Activated CD4-positive, alpha-beta T cell treated with anti-CD3 and anti-CD28 coated beads for 1 hour (primary cell): ENCODE data around the gene SRP9.
"Not testable (repeated sequence)": the region's sequence is repeated elsewhere in the genome, so short reads cannot be mapped to it uniquely, and the experiment has no call there.

ENCODE experiments used
- DNase-seq: peaks from one replicate; pipeline ENCODE4 v3.0.0-alpha.2; 2020

The SRP9 gene

GRCh38 chr1:225778337-225778669 is 677 bp downstream of the SRP9 start:
- no peak for DNase-seq

DNA sequence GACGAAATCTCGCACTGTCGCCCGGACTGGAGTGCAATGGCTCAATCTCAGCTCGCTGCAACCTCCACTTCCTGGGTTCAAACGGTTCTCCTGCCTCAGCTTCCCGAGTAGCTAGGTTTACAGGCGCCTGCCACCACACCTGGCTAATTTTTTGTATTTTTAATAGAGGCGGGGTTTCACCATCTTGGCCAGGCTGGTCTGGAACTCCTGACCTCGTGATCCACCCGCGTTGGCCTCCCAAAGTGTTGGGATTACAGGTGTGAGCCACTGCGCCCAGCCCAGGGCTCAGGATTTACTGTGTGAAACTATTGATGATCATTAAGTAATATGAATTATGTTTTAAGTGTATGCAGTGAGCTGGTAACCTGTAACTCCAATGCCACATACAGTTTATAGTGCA is 1.5 kb downstream of the SRP9 start:
- not testable (repeated sequence) for DNase-seq

DNA sequence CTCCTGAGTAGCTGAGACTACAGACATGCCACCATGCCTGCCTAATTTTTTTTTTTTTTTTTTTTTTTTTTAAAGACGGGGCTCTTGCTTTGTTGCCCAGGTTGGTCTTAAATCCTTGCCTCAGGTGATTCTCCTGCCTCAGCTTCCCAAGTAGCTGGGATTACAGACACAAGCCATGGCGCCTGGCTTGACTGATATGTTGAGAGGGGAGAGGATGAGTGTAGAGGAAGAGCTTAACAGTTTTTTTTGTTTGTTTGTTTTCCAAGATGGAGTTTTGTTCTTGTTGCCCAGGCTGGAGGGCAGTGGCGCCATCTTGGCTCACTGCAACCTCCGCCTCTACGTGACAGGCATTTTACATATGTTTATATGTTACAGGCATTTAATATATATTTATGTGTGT is 2.5 kb downstream of the SRP9 start:
- no peak for DNase-seq

DNA sequence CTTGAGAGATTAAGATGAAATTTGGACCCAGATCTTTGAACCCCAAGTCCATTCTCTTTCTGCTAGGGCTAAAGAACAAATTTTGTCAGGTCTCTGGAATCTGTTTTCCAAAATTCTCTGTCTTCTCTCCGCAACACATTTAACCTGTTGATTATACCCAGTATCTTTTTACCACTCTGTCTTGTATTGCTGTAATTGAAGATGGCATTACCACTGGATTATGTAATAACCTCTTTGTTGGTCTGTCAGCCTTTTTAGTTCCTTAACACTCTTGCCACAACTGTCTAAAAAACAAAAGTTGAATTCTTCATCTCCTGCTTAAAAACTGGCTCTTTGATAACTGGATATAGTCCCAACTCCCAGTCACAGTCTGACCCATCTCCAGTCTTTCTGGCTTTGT is 3.0 kb downstream of the SRP9 start:
- DNase-seq, result no peak

DNA sequence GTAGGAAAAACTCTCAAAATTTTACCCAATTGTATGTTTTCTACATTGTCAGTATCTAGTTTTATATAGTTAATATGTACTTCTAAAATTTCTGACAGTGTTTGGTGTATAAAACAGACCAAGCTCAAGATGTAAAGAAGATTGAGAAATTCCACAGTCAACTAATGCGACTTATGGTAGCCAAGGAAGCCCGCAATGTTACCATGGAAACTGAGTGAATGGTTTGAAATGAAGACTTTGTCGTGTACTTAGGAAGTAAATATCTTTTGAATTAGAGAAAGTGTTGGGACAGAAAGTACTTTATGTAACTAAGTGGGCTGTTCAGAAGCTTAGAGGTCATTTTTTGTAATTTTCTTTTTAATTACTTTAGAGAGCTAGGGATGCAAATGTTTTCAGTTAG is 11.5 kb downstream of the SRP9 start:
- not testable (repeated sequence) for DNase-seq

GRCh38 chr1:225794954-225795353 is 17.3 kb downstream of the SRP9 start:
- DNase-seq, result no peak

GRCh38 chr1:225796097-225796496 is 18.5 kb downstream of the SRP9 start:
- not testable (repeated sequence) for DNase-seq

GRCh38 chr1:225801146-225801545 is 23.5 kb downstream of the SRP9 start:
- not testable (repeated sequence) for DNase-seq

DNA sequence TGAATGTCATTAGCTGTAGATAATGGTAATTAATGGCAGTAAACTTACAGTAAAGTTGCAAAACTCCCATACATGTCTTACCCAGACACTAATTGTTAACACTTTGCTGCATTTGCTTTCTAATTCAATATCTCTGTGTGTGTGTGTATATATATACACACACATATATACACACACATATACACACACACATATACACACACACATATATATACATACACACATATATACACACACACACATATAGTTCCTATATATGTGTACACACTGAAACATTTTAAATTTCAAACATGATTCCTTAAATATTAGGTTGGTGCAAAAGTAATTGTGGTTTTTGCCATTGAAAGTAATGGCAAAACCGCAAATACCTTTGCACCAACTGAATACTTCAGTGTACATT is 28.6 kb downstream of the SRP9 start:
- DNase-seq, result no peak

GRCh38 chr1:225806736-225807135 is 29.1 kb downstream of the SRP9 start:
- not testable (repeated sequence) for DNase-seq

GRCh38 chr1:225808136-225808535 is 30.5 kb downstream of the SRP9 start:
- DNase-seq, result no peak

DNA sequence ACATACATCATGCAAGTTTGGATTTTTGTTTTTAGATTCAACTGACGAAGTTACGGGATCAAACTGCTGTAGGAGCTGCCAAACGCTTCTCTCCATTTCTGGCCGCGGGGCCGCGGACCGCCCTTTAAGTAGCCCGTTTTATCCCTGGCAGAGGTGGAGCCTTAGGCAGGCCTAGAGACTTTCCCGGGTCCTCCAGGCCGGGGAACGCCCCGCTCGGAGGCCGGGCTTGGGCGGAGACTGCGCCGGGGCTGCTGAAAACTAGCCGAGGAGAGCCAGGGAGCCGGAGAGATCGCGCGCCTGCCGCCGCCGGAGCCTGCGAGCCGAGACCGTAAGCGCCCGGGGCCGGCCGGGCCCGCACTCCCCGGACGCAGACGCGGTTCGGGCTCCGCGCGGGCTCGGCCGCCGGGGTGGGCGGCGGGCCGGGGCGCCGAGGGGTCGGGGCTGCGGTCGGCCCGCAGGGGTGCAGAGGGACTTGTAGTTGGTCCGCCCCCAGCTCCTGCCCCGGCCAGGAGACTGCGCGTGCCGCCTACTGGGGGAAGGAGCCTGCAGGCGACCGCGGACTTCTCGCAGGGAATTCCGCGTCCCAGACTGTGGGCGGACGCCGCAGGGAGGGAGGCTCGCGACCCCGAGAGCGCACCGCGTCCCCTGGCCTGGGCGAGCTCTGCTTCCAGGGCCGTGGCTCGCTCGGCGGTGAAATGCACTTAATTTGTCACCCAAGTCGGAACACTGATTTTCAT is 32.4 kb downstream of the SRP9 start, which contains the start of gene EPHX1:
Gene EPHX1 (plus strand): TSS at position 283 of the 737 bp plus-strand sequence. CDS start 18,606 bp downstream, outside the sequence.
- peak; percentile 42 for DNase-seq

DNA sequence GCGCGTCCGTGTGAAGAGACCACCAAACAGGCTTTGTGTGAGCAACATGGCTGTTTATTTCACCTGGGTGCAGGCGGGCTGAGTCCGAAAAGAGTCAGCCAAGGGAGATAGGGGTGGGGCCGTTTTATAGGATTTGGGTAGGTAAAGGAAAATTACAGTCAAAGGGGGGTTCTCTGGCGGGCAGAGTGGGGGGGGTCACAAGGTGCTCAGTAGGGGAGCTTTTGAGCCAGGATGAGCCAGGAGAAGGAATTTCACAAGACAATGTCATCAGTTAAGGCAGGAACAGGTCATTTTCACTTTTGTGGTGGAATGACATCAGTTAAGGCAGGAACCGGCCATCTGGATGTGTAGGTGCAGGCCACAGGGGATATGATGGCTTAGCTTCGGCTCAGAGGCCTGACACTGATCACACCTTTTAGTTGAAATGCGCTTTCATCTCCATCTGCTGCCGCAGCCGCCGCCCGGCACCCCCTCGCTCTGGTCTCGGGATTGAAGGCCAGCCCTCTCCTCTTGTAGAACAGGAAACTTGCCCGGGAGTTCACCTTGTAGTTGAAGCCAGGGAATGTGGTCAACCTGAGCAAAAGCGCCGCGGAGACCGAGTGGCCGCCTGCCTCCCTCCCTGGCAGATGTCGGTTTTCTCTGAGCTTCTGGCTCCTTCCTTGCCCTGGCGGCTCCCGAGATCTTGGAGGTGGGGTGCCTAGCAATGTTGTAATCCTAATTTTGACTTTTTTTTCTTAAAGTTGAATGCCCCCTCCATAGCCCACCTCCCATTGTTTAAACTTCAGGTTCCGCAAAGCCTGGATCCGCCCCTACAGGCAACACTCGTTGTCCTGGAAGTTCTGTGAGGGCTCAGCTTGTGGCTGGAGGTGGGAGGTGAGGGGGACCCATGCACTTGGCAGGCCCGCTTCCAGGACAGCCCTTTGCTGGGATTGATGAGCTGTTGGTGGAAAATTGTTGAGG is 33.2 kb downstream of the SRP9 start:
- not testable (repeated sequence) for DNase-seq

- no peak for DNase-seq
Observed at GRCh38 chr1:225811622-225812487, 34.2 kb downstream of the SRP9 start.

- DNase-seq, result no peak
Observed at GRCh38 chr1:225812488-225813213, 35.0 kb downstream of the SRP9 start.

GRCh38 chr1:225813214-225813964 is 35.8 kb downstream of the SRP9 start:
- no peak for DNase-seq

- DNase-seq, result no peak
Observed at GRCh38 chr1:225814381-225814780, 36.8 kb downstream of the SRP9 start.

DNA sequence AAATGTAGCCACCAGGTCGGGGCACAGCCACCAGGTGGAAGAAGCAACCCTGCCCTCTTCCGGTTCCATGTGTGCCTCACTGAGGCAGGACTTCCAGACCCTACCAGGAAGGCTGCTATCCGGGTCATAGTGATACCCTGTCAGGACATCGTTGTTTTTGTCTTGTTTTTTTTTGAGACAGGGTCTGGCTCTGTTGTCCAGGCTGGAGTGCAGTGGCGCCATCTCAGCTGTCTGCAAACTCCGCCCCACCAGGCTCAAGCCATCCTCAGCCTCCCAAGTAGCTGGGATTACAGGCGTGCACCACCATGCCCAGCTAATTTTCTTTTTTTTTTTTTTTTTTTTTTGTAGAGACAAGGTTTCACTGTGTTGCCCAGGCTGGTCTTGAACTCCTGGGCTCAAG is 37.5 kb downstream of the SRP9 start:
- not testable (repeated sequence) for DNase-seq

- DNase-seq, result no peak
Observed at GRCh38 chr1:225815526-225816178, 38.0 kb downstream of the SRP9 start.

DNA sequence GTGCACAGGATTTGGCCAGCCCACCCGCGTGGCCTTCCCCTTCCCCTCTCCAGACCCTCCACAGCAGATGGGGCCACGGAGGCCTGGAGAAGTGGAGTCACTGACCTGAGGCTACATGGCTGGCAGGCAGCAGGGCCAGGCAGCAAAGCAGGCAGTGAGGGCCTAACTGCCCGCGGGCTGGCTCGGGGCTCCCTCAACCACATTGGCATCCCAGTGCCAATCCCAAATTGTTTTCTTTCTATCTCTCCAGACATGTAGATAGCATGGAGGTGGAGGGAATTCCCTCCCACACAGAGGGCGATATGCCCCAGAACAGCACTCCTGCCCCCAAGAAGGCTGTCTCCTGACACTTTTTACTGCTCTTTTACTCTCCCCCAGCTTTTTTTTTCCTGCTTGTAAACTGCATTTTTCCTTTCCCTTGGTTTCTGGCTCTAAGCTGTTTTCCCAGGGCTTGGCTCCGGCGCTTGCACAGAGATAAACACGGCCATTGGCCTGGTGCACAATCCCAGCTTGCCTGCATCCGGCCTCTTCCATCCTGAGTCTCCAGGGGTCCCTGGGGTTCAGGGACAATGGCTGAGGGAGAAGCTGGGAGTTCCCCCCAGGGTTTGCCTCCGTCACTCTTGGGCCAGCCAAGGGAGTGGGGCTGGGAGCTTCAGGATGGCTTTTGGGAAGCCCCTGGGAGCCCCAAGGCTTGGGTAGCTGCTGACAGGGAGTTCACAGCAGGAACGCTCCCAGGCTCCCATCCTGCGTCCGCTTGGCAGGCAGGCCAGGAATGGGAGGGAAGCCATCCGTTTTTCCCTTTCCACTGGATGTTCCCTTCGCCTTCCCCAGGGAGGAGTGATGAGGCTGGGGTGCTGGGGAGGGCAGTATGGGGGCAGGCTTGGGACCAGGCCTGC is 39.3 kb downstream of the SRP9 start:
- no peak for DNase-seq
